K562 (cell line): ENCODE measurements around the gene FAM180B. TPM values are rescaled to one million over a fixed set of nuclear protein-coding genes. Genes with fewer than 3 reads are reported as not detected.

Experiments used
- ARID1B ChIP-seq: fragments of 450-650 bp; IDR thresholded peaks from 2 replicates; pipeline ENCODE4 v1.6.1; 2016; ENCODE audit warnings: antibody characterized with exemption, mild to moderate bottlenecking, inconsistent platforms
- BRCA1 ChIP-seq, 2 experiments: fragments of 450-650 bp in 1 of 2; sonication (generic) in 1 of 2; formaldehyde crosslinking in 1 of 2; IDR thresholded peaks; 2 replicates each; pipeline versions ENCODE4 v1.5.0 to v1.6.1; 2017 to 2020; ENCODE audit warnings: mild to moderate bottlenecking in 1 of 2, missing genetic modification reagents in 1 of 2
- CHD4 ChIP-seq: fragments of 200-600 bp; sonication (generic); IDR thresholded peaks from 3 replicates; pipeline ENCODE4 v1.6.1; 2012; ENCODE audit warnings: low read depth, mild to moderate bottlenecking, mixed read lengths, low read length, inconsistent platforms; ENCODE audit not compliant: insufficient read depth, insufficient replicate concordance, poor library complexity, severe bottlenecking
- CLOCK ChIP-seq: fragments of 250-450 bp; sonication (Bioruptor Pico); IDR thresholded peaks from 2 replicates; pipeline ENCODE4 v1.4.0; 2020; ENCODE audit warnings: mild to moderate bottlenecking, moderate library complexity, borderline replicate concordance
- DACH1 ChIP-seq: fragments of 450-650 bp; IDR thresholded peaks from 2 replicates; pipeline ENCODE4 v1.6.1; 2018; ENCODE audit not compliant: partially characterized antibody
- DIDO1 ChIP-seq: fragments of 450-650 bp; IDR thresholded peaks from 2 replicates; pipeline ENCODE4 v1.6.1; 2016; ENCODE audit warnings: low read depth, missing biosample characterization, missing genetic modification characterization
- ETS2 ChIP-seq: IDR thresholded peaks from 2 replicates; pipeline ENCODE4 v1.6.1; 2016; ENCODE audit warnings: borderline replicate concordance, missing genetic modification characterization, mild to moderate bottlenecking, moderate library complexity, missing compliant biosample characterization; ENCODE audit not compliant: poor library complexity, severe bottlenecking
- ETV6 ChIP-seq, 3 experiments: fragments of 150-350 bp in 1 of 3; sonication (generic) in 1 of 3; formaldehyde crosslinking in 1 of 3; IDR thresholded peaks; 2 replicates each; pipeline versions ENCODE4 v1.6.1 to v1.8.0; 2014 to 2022; ENCODE audit warnings: borderline replicate concordance in 2 of 3, low read depth in 2 of 3, antibody characterized with exemption in 1 of 3, low read length in 1 of 3, mild to moderate bottlenecking in 1 of 3, missing genetic modification reagents in 1 of 3
- HLTF ChIP-seq: fragments of 450-650 bp; IDR thresholded peaks from 2 replicates; pipeline ENCODE4 v1.6.1; 2016
- IFI16 ChIP-seq: fragments of 250-450 bp; sonication (Bioruptor Pico); IDR thresholded peaks from 2 replicates; pipeline ENCODE4 v2.1.2; 2022; ENCODE audit warnings: mild to moderate bottlenecking, inconsistent platforms
- JUNB ChIP-seq: fragments of 450-650 bp; formaldehyde crosslinking; conservative IDR thresholded peaks from 2 replicates; pipeline ENCODE4 v1.4.0; 2020; ENCODE audit warnings: mild to moderate bottlenecking
- KDM1A ChIP-seq, 2 experiments: fragments of 450-650 bp; IDR thresholded peaks; 2 replicates each; pipeline ENCODE4 v1.6.1; 2016; ENCODE audit warnings: mild to moderate bottlenecking in 2 of 2
- MYBL2 ChIP-seq, 2 experiments: fragments of 450-650 bp in 1 of 2; sonication (generic) in 1 of 2; formaldehyde crosslinking in 1 of 2; IDR thresholded peaks; 2 replicates each; pipeline versions ENCODE4 v1.6.1 to v1.8.1; 2017 to 2022; ENCODE audit warnings: borderline replicate concordance in 1 of 2, inconsistent platforms in 1 of 2, low read depth in 1 of 2, mild to moderate bottlenecking in 1 of 2, missing genetic modification reagents in 1 of 2, moderate library complexity in 1 of 2
- NFRKB ChIP-seq: fragments of 450-650 bp; IDR thresholded peaks from 2 replicates; pipeline ENCODE4 v1.6.1; 2016; ENCODE audit warnings: low read depth
- PRMT5 ChIP-seq: sonication (generic); formaldehyde crosslinking; IDR thresholded peaks from 2 replicates; pipeline ENCODE4 v1.5.0; 2020; ENCODE audit warnings: missing genetic modification reagents
- RBM22 ChIP-seq: fragments of 200-400 bp; formaldehyde crosslinking; IDR thresholded peaks from 2 replicates; pipeline ENCODE4 v1.6.1; 2018; ENCODE audit warnings: low read length, low read depth; ENCODE audit not compliant: poor library complexity, severe bottlenecking
- SAP30 ChIP-seq: fragments of 200-600 bp; sonication (generic); IDR thresholded peaks from 2 replicates; pipeline ENCODE4 v1.6.1; 2012; ENCODE audit warnings: borderline replicate concordance, low read depth, mild to moderate bottlenecking, moderate library complexity, low read length, control low read depth, inconsistent platforms; ENCODE audit not compliant: insufficient read depth, poor library complexity, severe bottlenecking
- SUPT5H ChIP-seq: fragments of 450-650 bp; IDR thresholded peaks from 2 replicates; pipeline ENCODE4 v1.6.1; 2016
- ZNF445 ChIP-seq: fragments of 250-450 bp; sonication (Bioruptor Pico); IDR thresholded peaks from 2 replicates; pipeline ENCODE4 v1.4.0; 2020; ENCODE audit warnings: low read depth, mild to moderate bottlenecking, moderate library complexity
- ZNF644 ChIP-seq: fragments of 200-800 bp; sonication (Bioruptor generic); IDR thresholded peaks from 2 replicates; pipeline ENCODE4 v1.6.1; 2016; ENCODE audit warnings: low read depth, missing genetic modification characterization, missing compliant biosample characterization
- polyA plus RNA-seq, 8 experiments: library from polyadenylated mRNA; depleted of rRNA in 4 of 8; stranded (reverse) in 5 of 8; unstranded in 3 of 8; fragments of >200 nt; fragmentation: Nextera tagmentation in 2 of 8; fragmentation: Illumina TruSeq in 1 of 8; extraction: Ambion mirVana in 2 of 8; extraction: Trizol in 1 of 8; gene quantifications; 2 replicates each; pipeline versions ENCODE4 v1.2.1 to v1.2.3, GENCODE V29; 2011 to 2014; ENCODE audit warnings: inconsistent platforms in 1 of 8, missing spikeins in 1 of 8
- total RNA-seq, 7 experiments: library from RNA; depleted of rRNA in 6 of 7; stranded (reverse); fragments of >200 nt in 6 of 7; fragmentation: Illumina TruSeq in 2 of 7; extraction: Trizol in 2 of 7; gene quantifications; 2 replicates each; pipeline versions ENCODE4 v1.2.1 to v1.2.3, GENCODE V29; 2011 to 2021; ENCODE audit warnings: low replicate concordance in 1 of 7
- TF ChIP-seq, protein P1 (sequence below): fragments of 250-450 bp; sonication (Bioruptor Pico); IDR thresholded peaks from 2 replicates; pipeline ENCODE4 v1.4.0; 2020; ENCODE audit warnings: mild to moderate bottlenecking, moderate library complexity

FAM180B gene
- total and polyA plus RNA-seq, 9 of the 15 experiments (the other 6 are each of a cell fraction or from before 2014, with no cell fraction given), result 0.05 to 0.14 TPM; not detected in 7

GRCh38 chr11:47564933-47565339 lies 21.5 kb upstream of the FAM180B start (continued):
- TF ChIP-seq ETV6 (IDR thresholded peaks at IDR 0.05; ENCODE audit: borderline replicate concordance in 1 of 2, low read depth in 2 of 2, low read length in 1 of 2) (no peak), ETV6 (CRISPR knock-in tag; IDR thresholded peaks at IDR 0.05; ENCODE audit: borderline replicate concordance) (no peak), NFRKB (peak; percentile 60; the same call in 1 of the 2 replicates), IFI16 (no peak), HLTF (no peak), RBM22 (no peak), BRCA1 (IDR thresholded peaks at IDR 0.05) (no peak), BRCA1 (CRISPR knock-in tag; IDR thresholded peaks at IDR 0.05) (no peak), PRMT5 (CRISPR knock-in tag) (no peak), ARID1B (0 out of 2 replicates have a peak, but pooled peaks have one; percentile 8), MYBL2 (IDR thresholded peaks at IDR 0.05; ENCODE audit: low read depth) (no peak), MYBL2 (CRISPR knock-in tag; IDR thresholded peaks at IDR 0.05; ENCODE audit: borderline replicate concordance) (no peak), ZNF644 (tag) (no peak), DACH1 (no peak), JUNB (CRISPR knock-in tag) (no peak), CHD4 (no peak), SAP30 (no peak), SUPT5H (no peak), CLOCK (CRISPR knock-in tag) (no peak), KDM1A (IDR thresholded peaks at IDR 0.05) (no peak), ZNF445 (CRISPR knock-in tag) (no peak), DIDO1 (tag) (no peak), ETS2 (no peak)
- TF ChIP-seq, protein P1, sequence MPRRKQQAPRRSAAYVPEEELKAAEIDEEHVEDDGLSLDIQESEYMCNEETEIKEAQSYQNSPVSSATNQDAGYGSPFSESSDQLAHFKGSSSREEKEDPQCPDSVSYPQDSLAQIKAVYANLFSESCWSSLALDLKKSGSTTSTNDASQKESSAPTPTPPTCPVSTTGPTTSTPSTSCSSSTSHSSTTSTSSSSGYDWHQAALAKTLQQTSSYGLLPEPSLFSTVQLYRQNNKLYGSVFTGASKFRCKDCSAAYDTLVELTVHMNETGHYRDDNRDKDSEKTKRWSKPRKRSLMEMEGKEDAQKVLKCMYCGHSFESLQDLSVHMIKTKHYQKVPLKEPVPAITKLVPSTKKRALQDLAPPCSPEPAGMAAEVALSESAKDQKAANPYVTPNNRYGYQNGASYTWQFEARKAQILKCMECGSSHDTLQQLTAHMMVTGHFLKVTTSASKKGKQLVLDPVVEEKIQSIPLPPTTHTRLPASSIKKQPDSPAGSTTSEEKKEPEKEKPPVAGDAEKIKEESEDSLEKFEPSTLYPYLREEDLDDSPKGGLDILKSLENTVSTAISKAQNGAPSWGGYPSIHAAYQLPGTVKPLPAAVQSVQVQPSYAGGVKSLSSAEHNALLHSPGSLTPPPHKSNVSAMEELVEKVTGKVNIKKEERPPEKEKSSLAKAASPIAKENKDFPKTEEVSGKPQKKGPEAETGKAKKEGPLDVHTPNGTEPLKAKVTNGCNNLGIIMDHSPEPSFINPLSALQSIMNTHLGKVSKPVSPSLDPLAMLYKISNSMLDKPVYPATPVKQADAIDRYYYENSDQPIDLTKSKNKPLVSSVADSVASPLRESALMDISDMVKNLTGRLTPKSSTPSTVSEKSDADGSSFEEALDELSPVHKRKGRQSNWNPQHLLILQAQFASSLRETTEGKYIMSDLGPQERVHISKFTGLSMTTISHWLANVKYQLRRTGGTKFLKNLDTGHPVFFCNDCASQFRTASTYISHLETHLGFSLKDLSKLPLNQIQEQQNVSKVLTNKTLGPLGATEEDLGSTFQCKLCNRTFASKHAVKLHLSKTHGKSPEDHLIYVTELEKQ (CRISPR knock-in tag), result no peak
